ENCODE measurements around the gene SND1.

The SND1 gene

DNA sequence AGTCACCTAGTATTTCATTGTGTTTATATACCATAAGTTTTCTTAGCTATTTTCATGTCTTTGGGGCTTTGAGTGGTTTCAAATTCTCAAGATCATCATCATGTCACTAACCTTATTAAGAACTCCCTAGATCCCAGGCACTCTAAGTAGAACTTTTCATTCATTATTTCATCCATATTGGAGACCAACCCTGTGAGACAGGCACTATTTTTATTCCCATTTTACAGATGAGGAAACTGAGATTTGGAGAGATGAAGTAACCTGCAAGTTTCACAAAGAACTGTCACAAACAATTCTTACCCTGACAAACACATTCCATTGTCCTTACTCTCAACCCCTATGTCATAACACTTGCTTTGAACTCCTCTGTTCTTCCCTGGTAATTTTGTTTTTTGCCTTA is 13.8 kb upstream of the SND1 start:
- no peak for ATAC-seq
- TF ChIP-seq ESRRG (CRISPR knock-in tag; IDR thresholded peaks at IDR 0.05): no peak
- no peak for TF ChIP-seq PPARA (CRISPR knock-in tag; IDR thresholded peaks at IDR 0.05; ENCODE audit: borderline replicate concordance)

DNA sequence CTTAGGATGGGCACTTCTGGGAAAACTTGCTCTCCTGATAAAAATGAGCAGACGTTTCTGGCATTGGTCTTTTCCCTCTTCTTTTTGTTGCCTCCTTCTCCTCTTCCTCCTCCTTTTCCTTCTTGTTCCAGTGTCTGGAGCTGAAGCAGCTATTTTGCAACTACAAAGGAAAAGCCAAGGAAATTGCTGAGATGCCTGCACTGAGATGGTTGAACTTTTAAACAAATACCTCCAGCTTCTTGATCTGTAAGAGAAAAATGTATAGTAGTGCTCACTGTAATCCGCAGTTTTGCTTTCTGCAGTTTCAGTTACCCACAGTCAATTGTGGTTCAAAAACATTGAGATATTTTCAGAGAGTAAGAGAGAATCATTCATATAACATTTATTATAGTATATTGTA is 7.5 kb upstream of the SND1 start:
- no peak for ATAC-seq
- TF ChIP-seq, protein P1, sequence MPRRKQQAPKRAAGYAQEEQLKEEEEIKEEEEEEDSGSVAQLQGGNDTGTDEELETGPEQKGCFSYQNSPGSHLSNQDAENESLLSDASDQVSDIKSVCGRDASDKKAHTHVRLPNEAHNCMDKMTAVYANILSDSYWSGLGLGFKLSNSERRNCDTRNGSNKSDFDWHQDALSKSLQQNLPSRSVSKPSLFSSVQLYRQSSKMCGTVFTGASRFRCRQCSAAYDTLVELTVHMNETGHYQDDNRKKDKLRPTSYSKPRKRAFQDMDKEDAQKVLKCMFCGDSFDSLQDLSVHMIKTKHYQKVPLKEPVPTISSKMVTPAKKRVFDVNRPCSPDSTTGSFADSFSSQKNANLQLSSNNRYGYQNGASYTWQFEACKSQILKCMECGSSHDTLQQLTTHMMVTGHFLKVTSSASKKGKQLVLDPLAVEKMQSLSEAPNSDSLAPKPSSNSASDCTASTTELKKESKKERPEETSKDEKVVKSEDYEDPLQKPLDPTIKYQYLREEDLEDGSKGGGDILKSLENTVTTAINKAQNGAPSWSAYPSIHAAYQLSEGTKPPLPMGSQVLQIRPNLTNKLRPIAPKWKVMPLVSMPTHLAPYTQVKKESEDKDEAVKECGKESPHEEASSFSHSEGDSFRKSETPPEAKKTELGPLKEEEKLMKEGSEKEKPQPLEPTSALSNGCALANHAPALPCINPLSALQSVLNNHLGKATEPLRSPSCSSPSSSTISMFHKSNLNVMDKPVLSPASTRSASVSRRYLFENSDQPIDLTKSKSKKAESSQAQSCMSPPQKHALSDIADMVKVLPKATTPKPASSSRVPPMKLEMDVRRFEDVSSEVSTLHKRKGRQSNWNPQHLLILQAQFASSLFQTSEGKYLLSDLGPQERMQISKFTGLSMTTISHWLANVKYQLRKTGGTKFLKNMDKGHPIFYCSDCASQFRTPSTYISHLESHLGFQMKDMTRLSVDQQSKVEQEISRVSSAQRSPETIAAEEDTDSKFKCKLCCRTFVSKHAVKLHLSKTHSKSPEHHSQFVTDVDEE (CRISPR knock-in tag; IDR thresholded peaks at IDR 0.05): no peak
- TF ChIP-seq ARNTL (CRISPR knock-in tag; IDR thresholded peaks at IDR 0.05; ENCODE audit: borderline replicate concordance, low read depth) (no peak), CSDC2 (CRISPR knock-in tag; IDR thresholded peaks at IDR 0.05) (no peak), ZNF8 (CRISPR knock-in tag; IDR thresholded peaks at IDR 0.05) (no peak), TCF4 (CRISPR knock-in tag; IDR thresholded peaks at IDR 0.05; ENCODE audit: borderline replicate concordance) (no peak), GLIS3 (CRISPR knock-in tag; IDR thresholded peaks at IDR 0.05) (no peak), ZFP30 (CRISPR knock-in tag; IDR thresholded peaks at IDR 0.05) (no peak), SNAI2 (CRISPR knock-in tag; IDR thresholded peaks at IDR 0.05) (no peak), PPARA (CRISPR knock-in tag; IDR thresholded peaks at IDR 0.05; ENCODE audit: borderline replicate concordance) (no peak), BACH2 (CRISPR knock-in tag; IDR thresholded peaks at IDR 0.05; ENCODE audit: borderline replicate concordance) (no peak), TOX (CRISPR knock-in tag; IDR thresholded peaks at IDR 0.05; ENCODE audit: borderline replicate concordance) (no peak), ZNF70 (CRISPR knock-in tag; IDR thresholded peaks at IDR 0.05) (no peak), ISL1 (CRISPR knock-in tag; IDR thresholded peaks at IDR 0.05) (no peak), ZC3H10 (CRISPR knock-in tag; IDR thresholded peaks at IDR 0.05) (no peak), ZFP3 (CRISPR knock-in tag; IDR thresholded peaks at IDR 0.05) (no peak), ESRRG (CRISPR knock-in tag; IDR thresholded peaks at IDR 0.05) (no peak), OSR1 (CRISPR knock-in tag; IDR thresholded peaks at IDR 0.05) (no peak), ZNF565 (CRISPR knock-in tag; conservative IDR thresholded peaks at IDR 0.05; ENCODE audit: low read depth) (no peak)
- TF ChIP-seq, protein P2, sequence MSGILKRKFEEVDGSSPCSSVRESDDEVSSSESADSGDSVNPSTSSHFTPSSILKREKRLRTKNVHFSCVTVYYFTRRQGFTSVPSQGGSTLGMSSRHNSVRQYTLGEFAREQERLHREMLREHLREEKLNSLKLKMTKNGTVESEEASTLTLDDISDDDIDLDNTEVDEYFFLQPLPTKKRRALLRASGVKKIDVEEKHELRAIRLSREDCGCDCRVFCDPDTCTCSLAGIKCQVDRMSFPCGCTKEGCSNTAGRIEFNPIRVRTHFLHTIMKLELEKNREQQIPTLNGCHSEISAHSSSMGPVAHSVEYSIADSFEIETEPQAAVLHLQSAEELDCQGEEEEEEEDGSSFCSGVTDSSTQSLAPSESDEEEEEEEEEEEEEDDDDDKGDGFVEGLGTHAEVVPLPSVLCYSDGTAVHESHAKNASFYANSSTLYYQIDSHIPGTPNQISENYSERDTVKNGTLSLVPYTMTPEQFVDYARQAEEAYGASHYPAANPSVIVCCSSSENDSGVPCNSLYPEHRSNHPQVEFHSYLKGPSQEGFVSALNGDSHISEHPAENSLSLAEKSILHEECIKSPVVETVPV (CRISPR knock-in tag; IDR thresholded peaks at IDR 0.05): no peak
- TF ChIP-seq, protein P3, sequence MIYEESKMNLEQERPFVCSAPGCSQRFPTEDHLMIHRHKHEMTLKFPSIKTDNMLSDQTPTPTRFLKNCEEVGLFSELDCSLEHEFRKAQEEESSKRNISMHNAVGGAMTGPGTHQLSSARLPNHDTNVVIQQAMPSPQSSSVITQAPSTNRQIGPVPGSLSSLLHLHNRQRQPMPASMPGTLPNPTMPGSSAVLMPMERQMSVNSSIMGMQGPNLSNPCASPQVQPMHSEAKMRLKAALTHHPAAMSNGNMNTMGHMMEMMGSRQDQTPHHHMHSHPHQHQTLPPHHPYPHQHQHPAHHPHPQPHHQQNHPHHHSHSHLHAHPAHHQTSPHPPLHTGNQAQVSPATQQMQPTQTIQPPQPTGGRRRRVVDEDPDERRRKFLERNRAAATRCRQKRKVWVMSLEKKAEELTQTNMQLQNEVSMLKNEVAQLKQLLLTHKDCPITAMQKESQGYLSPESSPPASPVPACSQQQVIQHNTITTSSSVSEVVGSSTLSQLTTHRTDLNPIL (CRISPR knock-in tag; IDR thresholded peaks at IDR 0.05; ENCODE audit: low read depth): no peak

DNA sequence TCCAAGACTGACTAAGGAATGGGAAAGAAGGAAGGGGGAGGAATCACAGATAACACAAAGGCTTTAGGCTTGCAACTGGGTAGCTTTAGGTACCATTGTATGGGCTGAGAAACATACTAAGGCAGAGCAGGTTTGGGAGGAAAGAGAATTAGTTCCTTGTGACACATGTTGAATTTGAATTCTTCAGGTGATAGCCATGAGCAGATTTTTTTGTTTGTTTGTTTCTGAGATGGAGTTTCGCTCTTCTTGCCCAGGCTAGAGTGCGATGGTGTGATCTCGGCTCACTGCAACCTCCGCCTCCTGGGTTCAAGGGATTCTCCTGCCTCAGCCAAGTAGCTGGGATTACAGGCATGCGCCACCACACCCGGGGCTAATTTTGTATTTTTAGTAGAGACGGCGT is 4.4 kb upstream of the SND1 start:
- no peak for TF ChIP-seq ESRRG (CRISPR knock-in tag; IDR thresholded peaks at IDR 0.05)
- TF ChIP-seq ZNF8 (CRISPR knock-in tag; IDR thresholded peaks at IDR 0.05): no peak
- ATAC-seq: no peak

DNA sequence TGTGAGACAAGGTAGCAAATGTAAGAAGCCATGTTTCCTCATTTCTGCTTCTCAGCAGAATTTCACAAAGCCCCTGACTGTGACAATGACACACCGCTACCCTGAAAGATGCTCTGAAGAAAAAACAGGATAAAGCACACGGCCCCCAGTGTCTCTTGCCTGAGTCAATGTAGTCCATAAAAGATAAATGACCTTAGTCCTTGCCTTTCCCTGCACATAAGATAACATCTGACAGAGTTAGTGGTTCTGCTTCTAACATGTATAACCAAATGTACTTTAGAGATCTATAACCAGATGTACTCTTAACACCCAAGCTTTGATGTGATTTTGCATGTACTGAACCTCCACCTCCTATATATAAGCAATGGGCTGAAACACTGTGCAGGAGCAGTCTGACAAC is 3.0 kb upstream of the SND1 start:
- no peak for ATAC-seq
- no peak for TF ChIP-seq ZNF70 (CRISPR knock-in tag; IDR thresholded peaks at IDR 0.05)
- TF ChIP-seq OSR1 (CRISPR knock-in tag; IDR thresholded peaks at IDR 0.05): no peak
- no peak for TF ChIP-seq TOX (CRISPR knock-in tag; IDR thresholded peaks at IDR 0.05; ENCODE audit: borderline replicate concordance)
- TF ChIP-seq, protein P1 (CRISPR knock-in tag; IDR thresholded peaks at IDR 0.05): no peak
- no peak for TF ChIP-seq ZNF8 (CRISPR knock-in tag; IDR thresholded peaks at IDR 0.05)
